Astrocyte (in vitro differentiated cells and primary cell): ENCODE data around the gene TTYH2.
A peak's percentile ranks its signal among the peaks of the same experiment; 100 is the strongest.

Experiments used
- EZH2 ChIP-seq: IDR thresholded peaks from 2 replicates; pipeline ENCODE4 v1.6.1; 2012; ENCODE audit warnings: mild to moderate bottlenecking, low read length, inconsistent platforms; ENCODE audit not compliant: insufficient read depth
- TF ChIP-seq, protein P1 (sequence below): IDR thresholded peaks from 2 replicates; pipeline ENCODE4 v1.5.1; 2011; ENCODE audit warnings: low read depth, mild to moderate bottlenecking, inconsistent platforms, low read length, moderate library complexity; ENCODE audit not compliant: insufficient read depth

DNA sequence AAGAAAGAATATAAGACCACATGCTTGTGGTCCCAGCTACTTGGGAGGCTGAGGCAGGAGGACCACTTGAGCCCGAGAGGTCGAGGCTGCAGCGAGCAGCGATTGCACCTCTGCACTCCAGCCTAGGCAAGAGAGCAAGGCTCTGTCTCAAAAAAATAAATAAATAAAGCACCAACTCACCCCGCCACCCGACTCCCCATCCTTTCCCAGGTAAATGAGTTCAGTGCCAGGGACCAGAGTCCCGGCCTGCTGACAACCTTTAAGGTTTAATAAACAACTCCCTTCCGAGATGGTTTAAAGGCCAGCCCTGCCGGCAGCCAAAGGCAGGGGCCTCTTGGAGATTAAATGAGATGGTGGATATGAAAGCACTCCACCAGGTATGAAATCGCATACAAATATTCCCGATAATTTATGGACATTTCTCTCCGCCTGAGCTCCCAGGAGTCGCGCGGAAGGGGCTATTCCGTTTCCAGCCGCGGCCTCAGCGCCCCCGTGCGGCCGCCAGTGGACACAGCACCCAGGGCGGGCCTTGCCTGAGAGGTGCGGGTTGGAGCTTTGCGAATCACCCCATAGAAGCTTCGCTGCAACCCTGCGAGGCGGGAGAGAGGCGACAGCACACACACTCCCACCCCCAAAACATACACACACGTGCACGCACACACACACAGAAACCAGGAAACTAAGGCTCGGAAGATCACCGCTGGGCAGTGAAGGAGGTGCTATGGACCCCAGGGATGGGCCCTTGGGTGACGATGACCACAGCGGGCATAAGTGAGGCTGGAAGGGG lies 13.9 kb upstream of the TTYH2 start:
- TF ChIP-seq, protein P1, sequence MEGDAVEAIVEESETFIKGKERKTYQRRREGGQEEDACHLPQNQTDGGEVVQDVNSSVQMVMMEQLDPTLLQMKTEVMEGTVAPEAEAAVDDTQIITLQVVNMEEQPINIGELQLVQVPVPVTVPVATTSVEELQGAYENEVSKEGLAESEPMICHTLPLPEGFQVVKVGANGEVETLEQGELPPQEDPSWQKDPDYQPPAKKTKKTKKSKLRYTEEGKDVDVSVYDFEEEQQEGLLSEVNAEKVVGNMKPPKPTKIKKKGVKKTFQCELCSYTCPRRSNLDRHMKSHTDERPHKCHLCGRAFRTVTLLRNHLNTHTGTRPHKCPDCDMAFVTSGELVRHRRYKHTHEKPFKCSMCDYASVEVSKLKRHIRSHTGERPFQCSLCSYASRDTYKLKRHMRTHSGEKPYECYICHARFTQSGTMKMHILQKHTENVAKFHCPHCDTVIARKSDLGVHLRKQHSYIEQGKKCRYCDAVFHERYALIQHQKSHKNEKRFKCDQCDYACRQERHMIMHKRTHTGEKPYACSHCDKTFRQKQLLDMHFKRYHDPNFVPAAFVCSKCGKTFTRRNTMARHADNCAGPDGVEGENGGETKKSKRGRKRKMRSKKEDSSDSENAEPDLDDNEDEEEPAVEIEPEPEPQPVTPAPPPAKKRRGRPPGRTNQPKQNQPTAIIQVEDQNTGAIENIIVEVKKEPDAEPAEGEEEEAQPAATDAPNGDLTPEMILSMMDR, result peak; percentile 81
- TF ChIP-seq EZH2, result no peak
